DND-41 (cell line): ENCODE data around the gene KRTAP4-7.
"Not testable (repeated sequence)": the region's sequence is repeated elsewhere in the genome, so short reads cannot be mapped to it uniquely, and the experiment has no call there.

Source experiments
- ATAC-seq: fragments of 200-7000 bp; cut with Tn5 transposase; 3 replicates; pipeline ENCODE4 v1.9.1; 2021; ENCODE audit warnings: low read depth; ENCODE audit not compliant: insufficient read depth
- DNase-seq: peaks from one replicate; pipeline ENCODE4 v3.0.0-alpha.2; 2020
- H2AFZ ChIP-seq: 2 replicates; pipeline ENCODE4 v1.6.0; 2012; ENCODE audit warnings: low read depth, low read length
- H3K27ac ChIP-seq: 2 replicates; pipeline ENCODE4 v1.5.1; 2012; ENCODE audit warnings: low read length, inconsistent platforms
- H3K27me3 ChIP-seq: fragments of 200-600 bp; sonication (generic); 2 replicates; pipeline ENCODE4 v1.6.0; 2012; ENCODE audit warnings: low read length, mild to moderate bottlenecking, inconsistent platforms; ENCODE audit not compliant: insufficient read depth, poor library complexity
- H3K36me3 ChIP-seq: 2 replicates; pipeline ENCODE4 v1.5.1; 2012; ENCODE audit warnings: low read length, inconsistent platforms; ENCODE audit not compliant: insufficient read depth
- H3K4me1 ChIP-seq: 2 replicates; pipeline ENCODE4 v1.5.1; 2012; ENCODE audit warnings: mild to moderate bottlenecking, low read length; ENCODE audit not compliant: insufficient read depth
- H3K4me2 ChIP-seq: 2 replicates; pipeline ENCODE4 v1.6.0; 2012; ENCODE audit warnings: mild to moderate bottlenecking, moderate library complexity, low read length, inconsistent platforms; ENCODE audit not compliant: insufficient read depth
- H3K4me3 ChIP-seq, 2 experiments: fragments of 200-600 bp in 1 of 2; shearing (Covaris generic) in 1 of 2; 2 replicates each; pipeline ENCODE4 v1.5.1; 2012 to 2016; ENCODE audit warnings: inconsistent platforms in 2 of 2, low read length in 2 of 2, mild to moderate bottlenecking in 2 of 2, low read depth in 1 of 2, moderate library complexity in 1 of 2
- H3K79me2 ChIP-seq: 2 replicates; pipeline ENCODE4 v1.6.0; 2012; ENCODE audit warnings: low read length, inconsistent platforms; ENCODE audit not compliant: insufficient read depth
- H3K9ac ChIP-seq: 2 replicates; pipeline ENCODE4 v1.6.0; 2012; ENCODE audit warnings: low read depth, mild to moderate bottlenecking, inconsistent platforms, low read length, moderate library complexity
- H3K9me3 ChIP-seq: 2 replicates; pipeline ENCODE4 v1.5.1; 2012; ENCODE audit warnings: low read length, moderate library complexity, mild to moderate bottlenecking, inconsistent platforms; ENCODE audit not compliant: insufficient read depth, severe bottlenecking
- H4K20me1 ChIP-seq: 2 replicates; pipeline ENCODE4 v1.6.0; 2012; ENCODE audit warnings: low read length; ENCODE audit not compliant: insufficient read depth
- EZH2 ChIP-seq: IDR thresholded peaks from 3 replicates; pipeline ENCODE4 v1.6.1; 2012; ENCODE audit warnings: borderline replicate concordance, low read depth, mild to moderate bottlenecking, moderate library complexity, low read length, inconsistent platforms; ENCODE audit not compliant: severe bottlenecking
- TF ChIP-seq, protein P1 (sequence below): IDR thresholded peaks from 2 replicates; pipeline ENCODE4 v1.5.1; 2012; ENCODE audit warnings: borderline replicate concordance, low read length, moderate library complexity, mild to moderate bottlenecking; ENCODE audit not compliant: poor library complexity, severe bottlenecking; ENCODE audit errors: extremely low read depth

KRTAP4-7 gene

DNA sequence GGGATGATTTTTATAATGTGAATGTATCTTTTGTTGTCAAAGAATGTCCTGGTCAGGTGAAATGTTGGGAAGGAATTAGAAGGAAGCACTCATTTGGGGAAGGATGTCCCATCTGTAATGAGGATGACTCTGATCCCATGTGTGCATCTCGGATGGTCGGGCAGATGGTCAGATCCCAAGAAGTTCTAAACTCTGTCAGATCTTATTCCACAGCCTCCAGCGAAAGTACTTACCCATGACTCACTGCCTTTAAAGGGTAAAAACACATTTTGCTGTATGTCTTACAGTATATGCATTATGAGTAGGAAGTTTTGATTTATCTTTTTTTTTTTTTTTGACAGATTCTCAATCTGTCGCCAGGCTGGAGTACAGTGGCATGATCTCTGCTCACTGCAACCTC lies 34.8 kb downstream of the KRTAP4-7 start:
- ATAC-seq (no peak), DNase-seq (no peak)
- H3K36me3 ChIP-seq: no peaks in the 10 kb centered on the region
- no peak overlapping the region for H2AFZ ChIP-seq
- no peaks in the 10 kb centered on the region for H3K79me2 ChIP-seq
- no peak overlapping the region for H3K4me2 ChIP-seq
- H3K9ac ChIP-seq: no peak overlapping the region
- TF ChIP-seq EZH2: no peak
- TF ChIP-seq, protein P1, sequence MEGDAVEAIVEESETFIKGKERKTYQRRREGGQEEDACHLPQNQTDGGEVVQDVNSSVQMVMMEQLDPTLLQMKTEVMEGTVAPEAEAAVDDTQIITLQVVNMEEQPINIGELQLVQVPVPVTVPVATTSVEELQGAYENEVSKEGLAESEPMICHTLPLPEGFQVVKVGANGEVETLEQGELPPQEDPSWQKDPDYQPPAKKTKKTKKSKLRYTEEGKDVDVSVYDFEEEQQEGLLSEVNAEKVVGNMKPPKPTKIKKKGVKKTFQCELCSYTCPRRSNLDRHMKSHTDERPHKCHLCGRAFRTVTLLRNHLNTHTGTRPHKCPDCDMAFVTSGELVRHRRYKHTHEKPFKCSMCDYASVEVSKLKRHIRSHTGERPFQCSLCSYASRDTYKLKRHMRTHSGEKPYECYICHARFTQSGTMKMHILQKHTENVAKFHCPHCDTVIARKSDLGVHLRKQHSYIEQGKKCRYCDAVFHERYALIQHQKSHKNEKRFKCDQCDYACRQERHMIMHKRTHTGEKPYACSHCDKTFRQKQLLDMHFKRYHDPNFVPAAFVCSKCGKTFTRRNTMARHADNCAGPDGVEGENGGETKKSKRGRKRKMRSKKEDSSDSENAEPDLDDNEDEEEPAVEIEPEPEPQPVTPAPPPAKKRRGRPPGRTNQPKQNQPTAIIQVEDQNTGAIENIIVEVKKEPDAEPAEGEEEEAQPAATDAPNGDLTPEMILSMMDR: no peak
- H3K27me3 ChIP-seq: peaks cover 5% of the 10 kb centered on the region
- no peak overlapping the region for H3K4me3 ChIP-seq
- no peaks in the 10 kb centered on the region for H3K9me3 ChIP-seq
- no peaks in the 10 kb centered on the region for H3K4me1 ChIP-seq
- no peak overlapping the region for H3K27ac ChIP-seq
- no peaks in the 10 kb centered on the region for H4K20me1 ChIP-seq

DNA sequence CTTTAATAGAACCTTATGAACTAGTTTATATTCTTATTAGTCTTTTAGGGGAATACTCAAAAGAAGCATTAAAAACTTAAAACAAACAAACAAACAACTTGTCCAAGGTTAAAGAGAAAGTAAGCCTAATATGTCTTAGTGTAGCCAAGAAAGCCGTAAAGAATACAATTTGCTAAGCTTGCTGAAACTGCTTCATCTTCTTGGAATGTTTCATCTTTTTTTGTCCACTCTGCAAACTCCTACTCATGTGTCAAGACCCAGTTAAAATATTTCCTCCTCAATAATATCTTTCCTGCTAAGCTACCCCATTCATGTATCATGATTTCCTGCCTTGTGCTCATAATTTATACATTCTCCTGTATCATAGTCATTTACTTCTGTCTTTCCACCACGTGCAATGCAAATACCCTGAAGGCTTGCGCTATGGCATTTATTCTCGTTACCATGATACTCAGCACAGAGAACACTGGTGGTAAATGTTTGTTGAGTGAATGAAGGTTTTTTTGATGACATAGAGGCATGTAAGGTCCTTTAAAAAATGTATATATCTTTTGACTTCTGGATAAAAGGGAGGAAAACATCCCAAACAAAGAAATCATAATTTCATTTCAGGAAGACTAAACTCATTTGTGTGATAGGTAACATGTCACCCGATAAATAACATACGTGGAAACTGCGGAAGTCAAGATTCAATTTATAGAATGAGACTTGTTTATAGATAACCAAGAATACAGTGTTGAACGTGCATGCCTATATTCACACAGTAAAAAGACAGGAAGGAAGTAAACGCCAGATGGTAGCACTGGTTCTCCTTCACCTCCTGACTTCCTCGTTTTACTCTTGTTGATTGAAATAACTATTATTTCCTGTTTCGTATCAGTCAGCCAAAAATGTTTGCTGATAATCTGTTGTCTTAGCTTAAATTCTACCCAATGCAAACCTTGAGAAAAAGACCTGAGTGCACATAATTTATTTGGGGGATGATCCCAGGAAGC lies 36.0 kb downstream of the KRTAP4-7 start:
- H3K36me3 ChIP-seq, H3K4me3 ChIP-seq, H3K4me2 ChIP-seq, H2AFZ ChIP-seq, H3K4me1 ChIP-seq, H3K79me2 ChIP-seq, H3K27ac ChIP-seq, H3K9ac ChIP-seq, H3K9me3 ChIP-seq, H4K20me1 ChIP-seq, H3K27me3 ChIP-seq, ATAC-seq, DNase-seq: not testable (repeated sequence)

DNA sequence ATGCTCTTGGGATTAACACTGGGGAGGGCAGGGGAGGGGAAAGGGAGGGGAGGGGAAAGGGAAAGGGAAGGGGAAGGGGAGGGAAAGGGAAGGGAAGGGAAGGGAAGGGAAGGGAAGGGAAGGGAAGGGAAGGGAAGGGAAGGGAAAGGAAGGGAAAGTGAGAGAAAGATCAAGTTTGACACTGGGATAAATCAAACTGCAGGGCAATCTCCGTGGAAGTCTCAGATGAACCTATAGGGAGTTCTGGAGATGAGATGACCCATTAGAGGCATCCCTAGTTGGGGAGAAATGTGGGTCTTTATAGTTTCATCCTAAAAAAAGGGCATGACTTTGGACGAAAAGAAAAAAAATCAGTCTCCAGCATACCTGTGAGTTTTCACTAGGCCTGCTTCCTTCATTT lies 37.8 kb downstream of the KRTAP4-7 start:
- no peaks in the 10 kb centered on the region for H4K20me1 ChIP-seq
- H3K9me3 ChIP-seq: no peaks in the 10 kb centered on the region
- H3K9ac ChIP-seq: no peak overlapping the region
- DNase-seq (no peak), ATAC-seq (no peak)
- no peaks in the 10 kb centered on the region for H3K4me1 ChIP-seq
- peaks cover 2% of the 10 kb centered on the region for H3K27me3 ChIP-seq
- no peaks in the 10 kb centered on the region for H3K36me3 ChIP-seq
- TF ChIP-seq EZH2: no peak
- TF ChIP-seq, protein P1: no peak
- no peak overlapping the region for H3K27ac ChIP-seq
- H3K79me2 ChIP-seq: no peaks in the 10 kb centered on the region
- no peak overlapping the region for H3K4me2 ChIP-seq
- no peak overlapping the region for H3K4me3 ChIP-seq
- H2AFZ ChIP-seq: no peak overlapping the region

DNA sequence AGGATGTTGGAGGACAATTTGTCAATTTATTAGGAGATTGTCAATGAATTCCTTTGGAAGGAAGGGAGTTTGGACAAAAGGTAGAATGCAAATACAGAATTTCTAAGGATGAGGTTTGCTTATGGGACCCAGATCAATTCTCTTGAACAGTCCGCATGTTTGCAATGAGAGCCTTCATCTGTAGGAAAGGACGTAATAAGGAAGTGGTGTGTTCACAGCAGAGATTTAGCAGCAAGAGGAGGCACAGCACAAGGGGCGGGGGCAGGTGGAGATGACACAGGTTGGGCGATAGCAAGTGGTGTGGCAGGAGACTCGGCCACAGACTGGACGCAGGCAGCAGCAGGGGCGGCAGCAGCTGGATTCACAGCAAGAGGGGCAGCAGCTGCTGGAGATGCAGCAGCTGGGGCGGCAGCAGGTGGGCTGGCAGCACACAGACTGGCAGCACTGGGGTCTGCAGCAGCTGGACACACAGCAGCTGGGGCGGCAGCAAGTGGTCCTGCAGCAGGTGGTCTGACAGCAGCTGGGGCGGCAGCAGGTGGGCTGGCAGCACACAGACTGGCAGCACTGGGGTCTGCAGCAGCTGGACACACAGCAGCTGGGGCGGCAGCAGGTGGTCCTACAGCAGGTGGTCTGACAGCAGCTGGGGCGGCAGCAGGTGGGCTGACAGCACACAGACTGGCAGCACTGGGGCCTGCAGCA lies 39.5 kb downstream of the KRTAP4-7 start:
- H3K4me2 ChIP-seq, ATAC-seq, H2AFZ ChIP-seq, H3K4me1 ChIP-seq, H4K20me1 ChIP-seq, H3K9ac ChIP-seq, H3K27ac ChIP-seq, DNase-seq, H3K9me3 ChIP-seq, H3K4me3 ChIP-seq, H3K36me3 ChIP-seq, H3K27me3 ChIP-seq, H3K79me2 ChIP-seq: not testable (repeated sequence)

DNA sequence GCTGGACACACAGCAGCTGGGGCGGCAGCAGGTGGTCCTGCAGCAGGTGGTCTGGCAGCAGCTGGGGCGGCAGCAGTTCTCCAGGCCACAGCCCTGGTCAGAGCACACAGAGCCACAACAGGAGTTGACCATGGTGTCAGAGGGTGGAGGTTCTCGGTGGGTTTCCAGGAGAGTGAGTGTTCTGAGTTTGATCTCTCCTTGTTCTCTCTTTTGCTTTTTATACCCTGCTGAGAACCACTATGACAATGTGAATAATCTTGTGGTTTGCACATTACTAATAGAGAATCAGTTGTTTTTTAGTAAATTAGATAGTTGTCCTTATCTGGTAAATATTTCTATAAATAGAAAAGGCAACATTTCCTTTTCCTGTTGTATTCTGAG lies 40.0 kb downstream of the KRTAP4-7 start, which contains the start of gene KRTAP4-12:
Gene KRTAP4-12 (minus strand): TSS at position 192 of the 381 bp plus-strand sequence. CDS start 60 bp downstream, at position 132.
- not testable (repeated sequence) for DNase-seq

More for the DNA sequence above, 40.0 kb downstream of the KRTAP4-7 start, which contains the start of gene KRTAP4-12:
- H3K4me3 ChIP-seq, H3K27ac ChIP-seq, H3K4me1 ChIP-seq, H3K9ac ChIP-seq, ATAC-seq, H4K20me1 ChIP-seq, H3K36me3 ChIP-seq, H3K79me2 ChIP-seq, H3K27me3 ChIP-seq, H2AFZ ChIP-seq, H3K4me2 ChIP-seq, H3K9me3 ChIP-seq: not testable (repeated sequence)
